H9 (cell line): Measurements from ENCODE around the gene CCL27. TPM values are rescaled to one million over a fixed set of nuclear protein-coding genes. Genes with fewer than 3 reads are reported as not detected.

Experiments used
- DNase-seq: peaks from one replicate; pipeline ENCODE4 v3.0.0-alpha.2; 2017
- H2AFZ ChIP-seq: one replicate; pipeline ENCODE4 v1.6.1; 2013; ENCODE audit warnings: mild to moderate bottlenecking, low read length, control low read depth, moderate library complexity
- H2AK5ac ChIP-seq: 2 replicates; pipeline ENCODE4 v1.6.1; 2013; ENCODE audit warnings: low read length, control low read depth, mixed read lengths; ENCODE audit not compliant: insufficient read length
- H2BK120ac ChIP-seq: one replicate; pipeline ENCODE4 v1.6.1; 2013; ENCODE audit warnings: low read depth, mild to moderate bottlenecking, low read length, control low read depth, inconsistent platforms; ENCODE audit not compliant: poor library complexity, severe bottlenecking
- H2BK12ac ChIP-seq: 2 replicates; pipeline ENCODE4 v1.6.1; 2013; ENCODE audit warnings: low read length, control low read depth, mixed read lengths, low read depth; ENCODE audit not compliant: insufficient read length
- H2BK15ac ChIP-seq: 2 replicates; pipeline ENCODE4 v1.6.1; 2013; ENCODE audit warnings: low read depth, low read length, control low read depth
- H2BK20ac ChIP-seq: one replicate; pipeline ENCODE4 v1.6.1; 2013; ENCODE audit warnings: low read depth, mild to moderate bottlenecking, low read length, control low read depth, inconsistent platforms; ENCODE audit not compliant: poor library complexity, severe bottlenecking
- H2BK5ac ChIP-seq: 2 replicates; pipeline ENCODE4 v1.6.1; 2013; ENCODE audit warnings: low read length, control low read depth, mixed read lengths; ENCODE audit not compliant: insufficient read length
- H3K14ac ChIP-seq: 2 replicates; pipeline ENCODE4 v1.6.1; 2013; ENCODE audit warnings: low read length, control low read depth; ENCODE audit not compliant: insufficient read depth
- H3K18ac ChIP-seq: 2 replicates; pipeline ENCODE4 v1.6.1; 2013; ENCODE audit warnings: low read depth, mild to moderate bottlenecking, mixed read lengths, low read length, control low read depth; ENCODE audit not compliant: insufficient read length
- H3K23ac ChIP-seq: 2 replicates; pipeline ENCODE4 v1.6.1; 2013; ENCODE audit warnings: low read length, control low read depth, mixed read lengths, low read depth; ENCODE audit not compliant: insufficient read length
- H3K23me2 ChIP-seq: 2 replicates; pipeline ENCODE4 v1.6.1; 2013; ENCODE audit warnings: low read depth, mild to moderate bottlenecking, mixed read lengths, low read length, control low read depth; ENCODE audit not compliant: insufficient read length, poor library complexity, severe bottlenecking
- H3K27ac ChIP-seq: 2 replicates; pipeline ENCODE4 v1.5.1; 2013; ENCODE audit warnings: low read length, control low read depth, mixed read lengths, low read depth; ENCODE audit not compliant: insufficient read length
- H3K27me3 ChIP-seq: 2 replicates; pipeline ENCODE4 v1.6.1; 2013; ENCODE audit warnings: low read length, control low read depth, inconsistent platforms; ENCODE audit not compliant: insufficient read depth
- H3K4ac ChIP-seq: 2 replicates; pipeline ENCODE4 v1.6.1; 2013; ENCODE audit warnings: low read depth, mild to moderate bottlenecking, control low read depth, inconsistent platforms, low read length, moderate library complexity
- H3K4me1 ChIP-seq: 2 replicates; pipeline ENCODE4 v1.6.1; 2013; ENCODE audit warnings: low read length, control low read depth, inconsistent platforms; ENCODE audit not compliant: insufficient read depth
- H3K4me2 ChIP-seq: 2 replicates; pipeline ENCODE4 v1.6.1; 2013; ENCODE audit warnings: low read length, control low read depth, mixed read lengths; ENCODE audit not compliant: insufficient read length, insufficient read depth
- H3K56ac ChIP-seq: 2 replicates; pipeline ENCODE4 v1.6.1; 2013; ENCODE audit warnings: low read depth, mild to moderate bottlenecking, mixed read lengths, low read length, control low read depth; ENCODE audit not compliant: insufficient read length
- H3K79me1 ChIP-seq: 2 replicates; pipeline ENCODE4 v1.6.1; 2013; ENCODE audit warnings: low read depth, mild to moderate bottlenecking, moderate library complexity, low read length, control low read depth, inconsistent platforms; ENCODE audit not compliant: insufficient read depth, poor library complexity, severe bottlenecking
- H3K79me2 ChIP-seq: 2 replicates; pipeline ENCODE4 v1.6.1; 2013; ENCODE audit warnings: low read length, control low read depth, inconsistent platforms; ENCODE audit not compliant: insufficient read depth
- H3K9ac ChIP-seq: 2 replicates; pipeline ENCODE4 v1.6.1; 2013; ENCODE audit warnings: low read length, control low read depth, mixed read lengths; ENCODE audit not compliant: insufficient read length; ENCODE audit errors: extremely low read depth
- H3K9me3 ChIP-seq: one replicate; pipeline ENCODE4 v1.6.1; 2013; ENCODE audit warnings: low read depth, low read length, inconsistent platforms; ENCODE audit not compliant: control insufficient read depth
- H3T11ph ChIP-seq: one replicate; pipeline ENCODE4 v1.6.1; 2013; ENCODE audit warnings: mild to moderate bottlenecking, low read length, control low read depth, inconsistent platforms
- H4K20me1 ChIP-seq: one replicate; pipeline ENCODE4 v1.6.1; 2013; ENCODE audit not compliant: control insufficient read depth, insufficient read length, insufficient read depth
- H4K5ac ChIP-seq: 2 replicates; pipeline ENCODE4 v1.6.1; 2013; ENCODE audit warnings: low read depth, mild to moderate bottlenecking, mixed read lengths, low read length, control low read depth; ENCODE audit not compliant: insufficient read length
- H4K8ac ChIP-seq: replicated peaks from 2 replicates; pipeline ENCODE4 v1.6.1; 2013; ENCODE audit warnings: low read length, control low read depth, mixed read lengths, low read depth; ENCODE audit not compliant: insufficient read length
- H4K91ac ChIP-seq: 2 replicates; pipeline ENCODE4 v1.6.1; 2013; ENCODE audit warnings: low read depth, mild to moderate bottlenecking, moderate library complexity, mixed read lengths, low read length, control low read depth; ENCODE audit not compliant: insufficient read length
- H3K27ac Mint-ChIP-seq, 3 experiments: 2 replicates in 2 of 3; 3 replicates in 1 of 3; pipeline ENCODE4 v1.8.0; 2020 to 2021; ENCODE audit warnings: mixed read lengths in 3 of 3, mild to moderate bottlenecking in 1 of 3, moderate library complexity in 1 of 3
- H3K27me3 Mint-ChIP-seq: 2 replicates; pipeline ENCODE4 v1.8.0; 2021; ENCODE audit warnings: low read depth, mild to moderate bottlenecking, moderate library complexity, mixed read lengths
- H3K36me3 Mint-ChIP-seq, 3 experiments: 2 replicates in 2 of 3; 3 replicates in 1 of 3; pipeline ENCODE4 v1.8.0; 2020 to 2021; ENCODE audit warnings: low read depth in 3 of 3, mixed read lengths in 3 of 3; ENCODE audit not compliant: insufficient read depth in 1 of 3
- H3K4me1 Mint-ChIP-seq, 2 experiments: 2 replicates each; pipeline ENCODE4 v1.8.0; 2020; ENCODE audit warnings: mixed read lengths in 2 of 2
- H3K4me3 Mint-ChIP-seq, 2 experiments: 2 replicates in 1 of 2; 3 replicates in 1 of 2; pipeline ENCODE4 v1.8.0; 2020 to 2021; ENCODE audit warnings: mild to moderate bottlenecking in 2 of 2, mixed read lengths in 2 of 2, moderate library complexity in 1 of 2
- H3K9me3 Mint-ChIP-seq, 2 experiments: 2 replicates in 1 of 2; 3 replicates in 1 of 2; pipeline ENCODE4 v1.8.0; 2020; ENCODE audit warnings: mild to moderate bottlenecking in 2 of 2, mixed read lengths in 2 of 2, moderate library complexity in 1 of 2
- WGBS: extraction: QIAGEN DNeasy Blood & Tissue Kit; methylation state at CpG from one replicate; pipeline ENCODE4 v1.1.7; 2013; ENCODE audit warnings: missing lambda C conversion rate, low lambda C conversion rate, mixed read lengths; ENCODE audit not compliant: insufficient read length; ENCODE audit errors: extremely low coverage; 5-methylcytosine and 5-hydroxymethylcytosine counted together
- total RNA-seq: library from RNA; stranded (reverse); gene quantifications from 2 replicates; pipeline ENCODE4 v1.2.1, GENCODE V29; 2021
- TF ChIP-seq, protein P1 (sequence below): fragments of 200-600 bp; sonication (generic); conservative IDR thresholded peaks from 3 replicates; pipeline ENCODE4 v1.8.0; 2021; ENCODE audit warnings: antibody characterized with exemption, mild to moderate bottlenecking

Gene CCL27
- total RNA-seq, 1 experiment from 2014 or later, result 0.28 TPM

DNA sequence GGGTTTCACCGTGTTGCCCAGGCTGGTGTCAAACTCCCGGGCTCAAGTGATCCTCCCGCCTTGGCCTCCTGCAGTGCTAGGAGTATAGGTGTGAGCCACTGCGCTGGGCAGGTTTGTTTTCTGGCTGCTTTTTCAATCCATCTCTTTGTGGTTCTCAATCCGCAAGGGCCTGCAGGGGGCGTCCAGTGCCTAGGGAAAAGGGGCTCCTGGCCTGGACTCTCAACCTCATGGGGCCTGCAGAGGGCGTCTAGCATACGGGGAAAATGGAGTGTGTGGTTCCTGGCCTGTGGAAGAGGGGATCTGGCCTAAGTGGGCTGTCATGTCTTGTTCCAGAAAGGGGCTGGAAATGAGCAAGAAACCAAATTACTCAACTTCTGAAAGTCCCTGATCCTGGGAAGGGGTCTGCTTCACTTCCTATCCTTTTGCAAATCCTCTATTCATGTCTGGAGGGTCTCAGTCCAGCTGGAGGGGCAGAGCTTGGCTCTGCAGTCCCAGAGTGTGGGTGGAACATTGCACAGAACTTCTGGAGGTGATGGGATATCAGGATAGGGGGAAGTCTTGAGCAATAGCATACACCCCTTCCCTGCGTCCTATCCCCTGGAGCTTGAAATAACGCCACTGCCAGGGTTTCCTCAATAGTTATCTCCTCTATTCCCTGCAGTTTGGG, 12.7 kb upstream of the CCL27 start:
- peaks cover 0 to 2% (median 0%) of the 10 kb centered on the region in 3 experiments; a peak in 2 of 7 replicates for H3K36me3 Mint-ChIP-seq
- H2BK20ac ChIP-seq, result no peak overlapping the region
- no peak overlapping the region for H4K8ac ChIP-seq
- no peaks in the 10 kb centered on the region for H3K23me2 ChIP-seq
- no peak overlapping the region for H4K91ac ChIP-seq
- no peak overlapping the region for H4K5ac ChIP-seq
- H3K18ac ChIP-seq, result no peak overlapping the region
- H2AFZ ChIP-seq, result no peak overlapping the region
- H2BK120ac ChIP-seq, result no peak overlapping the region
- no peaks in the 10 kb centered on the region for H4K20me1 ChIP-seq
- H3K4me2 ChIP-seq, result no peak overlapping the region
- DNase-seq, result peak; percentile 91
- no peak overlapping the region for H3K4me3 Mint-ChIP-seq
- no peak overlapping the region for H3K56ac ChIP-seq
- no peak overlapping the region for H3T11ph ChIP-seq
- no peaks in the 10 kb centered on the region for H3K79me1 ChIP-seq
- H3K4ac ChIP-seq, result no peak overlapping the region
- TF ChIP-seq, protein P1, sequence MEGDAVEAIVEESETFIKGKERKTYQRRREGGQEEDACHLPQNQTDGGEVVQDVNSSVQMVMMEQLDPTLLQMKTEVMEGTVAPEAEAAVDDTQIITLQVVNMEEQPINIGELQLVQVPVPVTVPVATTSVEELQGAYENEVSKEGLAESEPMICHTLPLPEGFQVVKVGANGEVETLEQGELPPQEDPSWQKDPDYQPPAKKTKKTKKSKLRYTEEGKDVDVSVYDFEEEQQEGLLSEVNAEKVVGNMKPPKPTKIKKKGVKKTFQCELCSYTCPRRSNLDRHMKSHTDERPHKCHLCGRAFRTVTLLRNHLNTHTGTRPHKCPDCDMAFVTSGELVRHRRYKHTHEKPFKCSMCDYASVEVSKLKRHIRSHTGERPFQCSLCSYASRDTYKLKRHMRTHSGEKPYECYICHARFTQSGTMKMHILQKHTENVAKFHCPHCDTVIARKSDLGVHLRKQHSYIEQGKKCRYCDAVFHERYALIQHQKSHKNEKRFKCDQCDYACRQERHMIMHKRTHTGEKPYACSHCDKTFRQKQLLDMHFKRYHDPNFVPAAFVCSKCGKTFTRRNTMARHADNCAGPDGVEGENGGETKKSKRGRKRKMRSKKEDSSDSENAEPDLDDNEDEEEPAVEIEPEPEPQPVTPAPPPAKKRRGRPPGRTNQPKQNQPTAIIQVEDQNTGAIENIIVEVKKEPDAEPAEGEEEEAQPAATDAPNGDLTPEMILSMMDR, result peak; percentile 92
- H3K9me3 Mint-ChIP-seq, result no peaks in the 10 kb centered on the region; a peak in 1 of 5 replicates
- no peaks in the 10 kb centered on the region for H3K79me2 ChIP-seq
- WGBS, result no CpG with 5 or more reads among the region's 10 CpGs
- no peak overlapping the region for H3K27ac ChIP-seq
- H3K27me3 Mint-ChIP-seq, result peaks cover 3% of the 10 kb centered on the region; the same call in 1 of the 2 replicates
- no peak overlapping the region for H3K23ac ChIP-seq
- no peak overlapping the region for H3K9ac ChIP-seq
- no peak overlapping the region for H2BK5ac ChIP-seq
- no peak overlapping the region for H2BK15ac ChIP-seq
- no peak overlapping the region for H2AK5ac ChIP-seq
- H3K4me1 ChIP-seq, result no peaks in the 10 kb centered on the region
- H3K27me3 ChIP-seq, result no peaks in the 10 kb centered on the region
- H3K14ac ChIP-seq, result no peak overlapping the region
- H3K9me3 ChIP-seq, result no peaks in the 10 kb centered on the region
- H2BK12ac ChIP-seq, result no peak overlapping the region
- peaks cover 7% of the 10 kb centered on the region in 2 experiments for H3K4me1 Mint-ChIP-seq
- H3K27ac Mint-ChIP-seq, result no peak overlapping the region
